ENCODE data around the gene RRAS2.
"Not testable (repeated sequence)": the region's sequence is repeated elsewhere in the genome, so short reads cannot be mapped to it uniquely, and the experiment has no call there.

RRAS2 gene

GRCh38 chr11:14358729-14359439 is at the start of gene RRAS2:
Gene RRAS2, minus strand, starts transcription at chr11:14359183. Its CDS starts 313 bp downstream, at chr11:14358870.
- Histone ChIP-seq H3K9me3 (no peaks in the 10 kb centered on the region), H3K36me3 (replicated peaks) (peaks cover 4% of the 10 kb centered on the region; the same call in 1 of the 2 replicates), H3K4me1 (peaks cover 11% of the 10 kb centered on the region), H3K27me3 (ENCODE audit: low read depth) (no peaks in the 10 kb centered on the region), H3K4me3 (peak within 1 kb of the TSS; percentile 74)
- in situ Hi-C loops (cut with MboI; ENCODE audit: low sequenced_read_pairs) = no loop called here
- DNase-seq (ENCODE audit: low spot score in 2 of 2) = peak; percentile 71 to 85

- in situ Hi-C loops (cut with MboI; ENCODE audit: low sequenced_read_pairs) = no loop called here
- Histone ChIP-seq H3K36me3 (replicated peaks) (no peaks in the 10 kb centered on the region), H3K4me1 (peaks cover 4% of the 10 kb centered on the region; the same call in 1 of the 2 replicates), H3K27me3 (ENCODE audit: low read depth) (no peaks in the 10 kb centered on the region), H3K9me3 (no peaks in the 10 kb centered on the region), H3K4me3 (no peak overlapping the region)
- DNase-seq (ENCODE audit: low spot score in 2 of 2) = no peak
Observed at GRCh38 chr11:14408612-14409011, 49.6 kb upstream of the RRAS2 start.

- H3K27me3 ChIP-seq (ENCODE audit: low read depth); DNase-seq (ENCODE audit: low spot score in 2 of 2); H3K9me3 ChIP-seq; in situ Hi-C loops (cut with MboI; ENCODE audit: low sequenced_read_pairs); H3K36me3 ChIP-seq (replicated peaks); H3K4me1 ChIP-seq; H3K4me3 ChIP-seq: not testable (repeated sequence)
Observed at GRCh38 chr11:14406116-14406515, 47.1 kb upstream of the RRAS2 start.

- H3K9me3 ChIP-seq; in situ Hi-C loops (cut with MboI; ENCODE audit: low sequenced_read_pairs); H3K4me1 ChIP-seq; H3K4me3 ChIP-seq; H3K36me3 ChIP-seq (replicated peaks); H3K27me3 ChIP-seq (ENCODE audit: low read depth); DNase-seq (ENCODE audit: low spot score in 2 of 2): not testable (repeated sequence)
Observed at GRCh38 chr11:14403528-14403927, 44.5 kb upstream of the RRAS2 start.

- DNase-seq (ENCODE audit: low spot score in 2 of 2) = no peak
- peaks cover 4% of the 10 kb centered on the region for H3K4me1 ChIP-seq
- no peak overlapping the region for H3K4me3 ChIP-seq
- H3K9me3 ChIP-seq = no peaks in the 10 kb centered on the region
- no peaks in the 10 kb centered on the region for H3K36me3 ChIP-seq (replicated peaks)
- in situ Hi-C loops (cut with MboI; ENCODE audit: low sequenced_read_pairs) = no loop called here
- peaks cover 3% of the 10 kb centered on the region for H3K27me3 ChIP-seq (ENCODE audit: low read depth)
Observed at GRCh38 chr11:14399087-14399486, 40.1 kb upstream of the RRAS2 start.

GRCh38 chr11:14396273-14396672 is 37.3 kb upstream of the RRAS2 start:
- Histone ChIP-seq H3K4me1 (peaks cover 4% of the 10 kb centered on the region), H3K9me3 (no peaks in the 10 kb centered on the region), H3K27me3 (ENCODE audit: low read depth) (peaks cover 3% of the 10 kb centered on the region), H3K4me3 (no peak overlapping the region), H3K36me3 (replicated peaks) (no peaks in the 10 kb centered on the region)
- in situ Hi-C loops (cut with MboI; ENCODE audit: low sequenced_read_pairs) = no loop called here
- peak; percentile 61 to 86 for DNase-seq (ENCODE audit: low spot score in 2 of 2)

- Histone ChIP-seq H3K36me3 (replicated peaks) (no peaks in the 10 kb centered on the region), H3K4me1 (peaks cover 4% of the 10 kb centered on the region), H3K4me3 (no peak overlapping the region), H3K27me3 (ENCODE audit: low read depth) (peaks cover 2% of the 10 kb centered on the region), H3K9me3 (no peaks in the 10 kb centered on the region)
- DNase-seq (ENCODE audit: low spot score in 2 of 2) = no peak
- in situ Hi-C loops (cut with MboI; ENCODE audit: low sequenced_read_pairs) = no loop called here
Observed at GRCh38 chr11:14393889-14394288, 34.9 kb upstream of the RRAS2 start.

- no peak for DNase-seq (ENCODE audit: low spot score in 2 of 2)
- H3K4me3 ChIP-seq = no peak overlapping the region
- H3K4me1 ChIP-seq = peaks cover 6% of the 10 kb centered on the region
- in situ Hi-C loops (cut with MboI; ENCODE audit: low sequenced_read_pairs) = no loop called here
- H3K27me3 ChIP-seq (ENCODE audit: low read depth) = no peaks in the 10 kb centered on the region
- H3K9me3 ChIP-seq = no peaks in the 10 kb centered on the region
- H3K36me3 ChIP-seq (replicated peaks) = no peaks in the 10 kb centered on the region
Observed at GRCh38 chr11:14393129-14393528, 34.1 kb upstream of the RRAS2 start.

- H3K4me3 ChIP-seq = no peak overlapping the region
- peaks cover 26% of the 10 kb centered on the region for H3K4me1 ChIP-seq
- in situ Hi-C loops (cut with MboI; ENCODE audit: low sequenced_read_pairs) = no loop called here
- H3K36me3 ChIP-seq (replicated peaks) = no peaks in the 10 kb centered on the region
- DNase-seq (ENCODE audit: low spot score in 2 of 2) = no peak
- no peaks in the 10 kb centered on the region for H3K27me3 ChIP-seq (ENCODE audit: low read depth)
- H3K9me3 ChIP-seq = no peaks in the 10 kb centered on the region
Observed at GRCh38 chr11:14390669-14391068, 31.7 kb upstream of the RRAS2 start.

- no peaks in the 10 kb centered on the region for H3K27me3 ChIP-seq (ENCODE audit: low read depth)
- no peak for DNase-seq (ENCODE audit: low spot score in 2 of 2)
- no peaks in the 10 kb centered on the region for H3K36me3 ChIP-seq (replicated peaks)
- H3K9me3 ChIP-seq = no peaks in the 10 kb centered on the region
- no peak overlapping the region for H3K4me3 ChIP-seq
- in situ Hi-C loops (cut with MboI; ENCODE audit: low sequenced_read_pairs) = no loop called here
- H3K4me1 ChIP-seq = peaks cover 27% of the 10 kb centered on the region
Observed at GRCh38 chr11:14388352-14388751, 29.4 kb upstream of the RRAS2 start.

- in situ Hi-C loops (cut with MboI; ENCODE audit: low sequenced_read_pairs) = no loop called here
Observed at GRCh38 chr11:14386895-14387480, 28.0 kb upstream of the RRAS2 start.

GRCh38 chr11:14386081-14386480 is 27.1 kb upstream of the RRAS2 start:
- no peak overlapping the region for H3K4me3 ChIP-seq
- in situ Hi-C loops (cut with MboI; ENCODE audit: low sequenced_read_pairs) = no loop called here
- no peaks in the 10 kb centered on the region for H3K27me3 ChIP-seq (ENCODE audit: low read depth)
- H3K4me1 ChIP-seq = peaks cover 32% of the 10 kb centered on the region
- no peaks in the 10 kb centered on the region for H3K9me3 ChIP-seq
- DNase-seq (ENCODE audit: low spot score in 2 of 2) = peak in 1 of 2 experiments; percentile 23
- H3K36me3 ChIP-seq (replicated peaks) = no peaks in the 10 kb centered on the region

More at GRCh38 chr11:14386895-14387480, 28.0 kb upstream of the RRAS2 start:
- peak; percentile 90 to 91 for DNase-seq (ENCODE audit: low spot score in 2 of 2)
- Histone ChIP-seq H3K27me3 (ENCODE audit: low read depth) (no peaks in the 10 kb centered on the region), H3K4me3 (no peak overlapping the region), H3K4me1 (peaks cover 27% of the 10 kb centered on the region), H3K36me3 (replicated peaks) (no peaks in the 10 kb centered on the region), H3K9me3 (no peaks in the 10 kb centered on the region)

- no peaks in the 10 kb centered on the region for H3K9me3 ChIP-seq
- H3K4me1 ChIP-seq = peaks cover 35% of the 10 kb centered on the region
- H3K4me3 ChIP-seq = no peak overlapping the region
- in situ Hi-C loops (cut with MboI; ENCODE audit: low sequenced_read_pairs) = no loop called here
- no peaks in the 10 kb centered on the region for H3K27me3 ChIP-seq (ENCODE audit: low read depth)
- H3K36me3 ChIP-seq (replicated peaks) = no peaks in the 10 kb centered on the region
- DNase-seq (ENCODE audit: low spot score in 2 of 2) = no peak
Observed at GRCh38 chr11:14384338-14384737, 25.4 kb upstream of the RRAS2 start.

- Histone ChIP-seq H3K4me3 (no peak overlapping the region), H3K9me3 (no peaks in the 10 kb centered on the region), H3K36me3 (replicated peaks) (no peaks in the 10 kb centered on the region), H3K27me3 (ENCODE audit: low read depth) (no peaks in the 10 kb centered on the region), H3K4me1 (peaks cover 22% of the 10 kb centered on the region)
- DNase-seq (ENCODE audit: low spot score in 2 of 2) = no peak
- in situ Hi-C loops (cut with MboI; ENCODE audit: low sequenced_read_pairs) = no loop called here
Observed at GRCh38 chr11:14381968-14382367, 23.0 kb upstream of the RRAS2 start.
